ENCODE data around the gene CACYBP.

CACYBP gene

DNA sequence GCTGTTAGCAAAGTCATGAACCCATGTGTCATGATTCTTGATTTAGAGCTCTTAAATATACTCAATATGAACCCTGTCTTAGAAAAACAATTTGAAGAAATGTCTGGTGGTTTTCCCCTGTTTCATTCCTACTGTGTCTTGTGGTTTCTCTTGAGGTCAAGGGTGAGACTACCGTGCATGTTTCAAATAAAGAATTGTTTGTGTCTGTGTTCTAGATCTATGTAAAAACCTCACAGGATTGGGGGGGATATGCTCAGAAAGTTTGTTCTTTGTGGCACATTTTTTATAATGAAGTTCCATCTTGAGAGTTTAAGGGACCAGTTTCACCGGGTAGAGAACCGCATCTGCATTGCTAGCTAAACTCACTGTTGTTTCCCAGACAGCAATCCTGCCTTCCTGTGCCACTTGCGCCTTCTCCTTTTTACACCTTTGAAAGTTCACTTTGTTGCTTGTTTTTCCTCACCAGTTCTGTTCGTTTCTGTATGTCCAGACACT, 30.9 kb upstream of the CACYBP start:
- H3K4me3 ChIP-seq (replicated peaks; ENCODE audit: low read depth, low read length), result no peak overlapping the region
- DNase-seq (ENCODE audit: extremely low read depth, insufficient read length), result peak; percentile 65
- no peaks in the 10 kb centered on the region for H3K27me3 ChIP-seq (replicated peaks; ENCODE audit: control insufficient read depth, insufficient read depth, low read length)
- no peaks in the 10 kb centered on the region; the same call in 1 of the 2 replicates for H3K36me3 ChIP-seq (ENCODE audit: control insufficient read depth, insufficient read depth, low read length)
- TF ChIP-seq, protein P1, sequence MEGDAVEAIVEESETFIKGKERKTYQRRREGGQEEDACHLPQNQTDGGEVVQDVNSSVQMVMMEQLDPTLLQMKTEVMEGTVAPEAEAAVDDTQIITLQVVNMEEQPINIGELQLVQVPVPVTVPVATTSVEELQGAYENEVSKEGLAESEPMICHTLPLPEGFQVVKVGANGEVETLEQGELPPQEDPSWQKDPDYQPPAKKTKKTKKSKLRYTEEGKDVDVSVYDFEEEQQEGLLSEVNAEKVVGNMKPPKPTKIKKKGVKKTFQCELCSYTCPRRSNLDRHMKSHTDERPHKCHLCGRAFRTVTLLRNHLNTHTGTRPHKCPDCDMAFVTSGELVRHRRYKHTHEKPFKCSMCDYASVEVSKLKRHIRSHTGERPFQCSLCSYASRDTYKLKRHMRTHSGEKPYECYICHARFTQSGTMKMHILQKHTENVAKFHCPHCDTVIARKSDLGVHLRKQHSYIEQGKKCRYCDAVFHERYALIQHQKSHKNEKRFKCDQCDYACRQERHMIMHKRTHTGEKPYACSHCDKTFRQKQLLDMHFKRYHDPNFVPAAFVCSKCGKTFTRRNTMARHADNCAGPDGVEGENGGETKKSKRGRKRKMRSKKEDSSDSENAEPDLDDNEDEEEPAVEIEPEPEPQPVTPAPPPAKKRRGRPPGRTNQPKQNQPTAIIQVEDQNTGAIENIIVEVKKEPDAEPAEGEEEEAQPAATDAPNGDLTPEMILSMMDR (IDR thresholded peaks at IDR 0.05; ENCODE audit: insufficient read depth, low read length, poor library complexity, severe bottlenecking), result no peak

DNA sequence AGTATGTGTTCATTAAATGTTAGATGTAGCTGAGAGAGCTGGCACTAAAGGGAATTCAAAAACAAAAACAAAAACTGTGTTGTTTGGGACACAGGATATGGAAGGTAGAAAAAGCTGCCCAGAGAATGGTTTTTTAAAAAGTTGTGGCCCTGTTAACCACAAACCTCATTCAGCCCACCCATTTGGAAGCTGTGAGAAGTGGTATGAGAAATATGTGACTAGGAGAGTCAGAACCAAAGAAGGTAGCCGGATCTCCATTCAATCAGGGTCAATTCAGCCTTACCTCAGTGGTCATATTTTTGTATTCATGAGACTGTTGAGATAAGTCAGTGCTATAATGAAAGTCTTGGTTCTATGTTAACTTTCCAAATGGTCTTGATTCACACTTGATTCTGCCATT, 29.8 kb upstream of the CACYBP start:
- no peaks in the 10 kb centered on the region for H3K27me3 ChIP-seq (replicated peaks; ENCODE audit: control insufficient read depth, insufficient read depth, low read length)
- DNase-seq (ENCODE audit: extremely low read depth, insufficient read length), result peak; percentile 35
- no peak overlapping the region for H3K4me3 ChIP-seq (replicated peaks; ENCODE audit: low read depth, low read length)
- no peaks in the 10 kb centered on the region; the same call in 1 of the 2 replicates for H3K36me3 ChIP-seq (ENCODE audit: control insufficient read depth, insufficient read depth, low read length)
- TF ChIP-seq, protein P1 (IDR thresholded peaks at IDR 0.05; ENCODE audit: insufficient read depth, low read length, poor library complexity, severe bottlenecking), result no peak

DNA sequence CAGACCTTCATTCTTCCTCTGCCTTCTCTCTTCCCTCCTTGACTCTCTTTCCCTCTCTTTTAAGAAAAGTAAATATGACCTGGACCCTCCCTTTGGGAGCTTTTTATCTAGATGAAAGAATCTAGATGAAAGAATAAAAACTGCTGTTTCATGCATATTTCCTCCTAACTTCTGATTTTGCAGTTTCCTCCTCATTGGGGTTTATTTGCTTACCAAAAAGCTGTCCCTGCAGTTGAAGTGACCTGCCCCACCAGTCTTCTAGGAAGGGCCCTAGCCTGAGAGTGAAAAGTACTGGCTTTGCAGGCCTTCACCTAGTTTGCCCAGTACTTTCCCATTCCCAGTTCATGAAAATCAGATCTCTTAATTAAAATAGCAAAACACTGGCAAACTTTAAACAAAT, 28.3 kb upstream of the CACYBP start:
- peaks cover 1% of the 10 kb centered on the region for H3K36me3 ChIP-seq (ENCODE audit: control insufficient read depth, insufficient read depth, low read length)
- DNase-seq (ENCODE audit: extremely low read depth, insufficient read length), result no peak
- no peaks in the 10 kb centered on the region for H3K27me3 ChIP-seq (replicated peaks; ENCODE audit: control insufficient read depth, insufficient read depth, low read length)
- no peak overlapping the region for H3K4me3 ChIP-seq (replicated peaks; ENCODE audit: low read depth, low read length)
- TF ChIP-seq, protein P1 (IDR thresholded peaks at IDR 0.05; ENCODE audit: insufficient read depth, low read length, poor library complexity, severe bottlenecking), result no peak

DNA sequence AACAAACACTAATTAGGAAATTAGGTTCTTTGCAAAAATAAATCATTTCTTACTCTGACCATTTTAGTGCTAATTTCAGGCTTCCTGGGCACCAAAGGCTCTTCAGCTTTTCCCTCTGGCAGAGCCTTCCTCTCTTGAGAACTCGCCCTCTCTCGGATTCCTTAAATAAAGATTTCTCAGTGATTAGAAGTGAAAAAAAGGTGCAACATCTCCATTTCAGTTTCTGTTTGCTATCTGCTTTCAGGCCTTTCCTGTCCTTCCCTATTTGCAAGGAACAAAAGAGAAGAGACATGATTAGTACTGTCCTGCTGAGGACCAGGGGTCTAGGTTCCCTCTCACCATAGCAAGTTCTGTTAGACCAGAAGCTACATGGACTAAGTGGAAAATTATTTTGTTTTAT, 27.8 kb upstream of the CACYBP start:
- H3K27me3 ChIP-seq (replicated peaks; ENCODE audit: control insufficient read depth, insufficient read depth, low read length), result no peaks in the 10 kb centered on the region
- H3K36me3 ChIP-seq (ENCODE audit: control insufficient read depth, insufficient read depth, low read length), result peaks cover 1% of the 10 kb centered on the region
- TF ChIP-seq, protein P1 (IDR thresholded peaks at IDR 0.05; ENCODE audit: insufficient read depth, low read length, poor library complexity, severe bottlenecking), result no peak
- DNase-seq (ENCODE audit: extremely low read depth, insufficient read length), result no peak
- no peak overlapping the region for H3K4me3 ChIP-seq (replicated peaks; ENCODE audit: low read depth, low read length)

DNA sequence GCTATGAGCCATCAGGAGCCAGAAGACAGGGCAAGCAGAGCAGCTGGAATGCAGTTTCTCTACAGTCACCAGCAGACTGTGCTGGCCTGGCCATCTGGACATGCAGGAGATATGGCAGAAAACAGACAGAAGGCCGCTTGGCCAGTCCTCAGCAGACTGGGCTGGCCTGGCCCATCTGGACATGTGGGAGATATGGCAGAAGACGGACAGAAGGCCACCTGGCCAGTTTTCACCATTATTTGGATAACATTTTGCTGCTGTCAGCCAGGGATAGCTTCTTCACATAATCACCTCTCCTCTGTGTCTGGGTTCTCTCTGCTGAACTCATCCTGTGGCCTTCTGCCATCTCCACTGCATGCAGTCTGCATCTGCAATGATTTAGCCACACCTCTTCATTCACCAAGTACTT, 25.0 kb upstream of the CACYBP start:
- H3K27me3 ChIP-seq (replicated peaks; ENCODE audit: control insufficient read depth, insufficient read depth, low read length), result no peaks in the 10 kb centered on the region
- DNase-seq (ENCODE audit: extremely low read depth, insufficient read length), result no peak
- peaks cover 3% of the 10 kb centered on the region for H3K36me3 ChIP-seq (ENCODE audit: control insufficient read depth, insufficient read depth, low read length)
- TF ChIP-seq, protein P1 (IDR thresholded peaks at IDR 0.05; ENCODE audit: insufficient read depth, low read length, poor library complexity, severe bottlenecking), result no peak
- no peak overlapping the region for H3K4me3 ChIP-seq (replicated peaks; ENCODE audit: low read depth, low read length)

DNA sequence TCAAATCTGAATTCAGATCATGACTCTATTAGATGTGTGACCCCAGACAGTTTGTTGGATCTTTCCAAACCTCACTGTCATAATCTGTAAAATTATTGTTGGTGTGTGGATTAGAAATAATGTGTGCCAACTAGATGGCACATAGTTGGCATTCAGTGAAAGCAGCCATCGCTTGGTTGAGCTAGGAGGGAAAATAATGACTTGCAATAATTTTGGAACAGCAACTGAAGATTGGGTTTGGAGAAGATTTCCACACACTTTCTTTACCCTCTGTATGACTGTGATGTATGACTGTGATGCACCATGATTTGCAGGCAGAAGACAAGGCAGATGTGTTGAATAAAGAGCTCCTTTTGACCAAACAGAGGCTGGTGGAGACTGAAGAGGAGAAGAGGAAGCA, 24.0 kb upstream of the CACYBP start:
- no peaks in the 10 kb centered on the region for H3K27me3 ChIP-seq (replicated peaks; ENCODE audit: control insufficient read depth, insufficient read depth, low read length)
- no peak overlapping the region for H3K4me3 ChIP-seq (replicated peaks; ENCODE audit: low read depth, low read length)
- no peak for DNase-seq (ENCODE audit: extremely low read depth, insufficient read length)
- peaks cover 5% of the 10 kb centered on the region for H3K36me3 ChIP-seq (ENCODE audit: control insufficient read depth, insufficient read depth, low read length)
- TF ChIP-seq, protein P1 (IDR thresholded peaks at IDR 0.05; ENCODE audit: insufficient read depth, low read length, poor library complexity, severe bottlenecking), result no peak
